Stimulated activated CD8-positive, alpha-beta memory T cell treated with anti-CD3 and anti-CD28 coated beads, Interleukin-15, amount 100 ng/mL, for 48 hours (primary cell): ENCODE measurements around the gene AGPS.
A peak's percentile ranks its signal among the peaks of the same experiment; 100 is the strongest.
"Not testable (repeated sequence)": the region's sequence is repeated elsewhere in the genome, so short reads cannot be mapped to it uniquely, and the experiment has no call there.

ENCODE experiments used
- DNase-seq, 2 donors: peaks; one replicate each; pipeline ENCODE4 v3.0.0-alpha.2; 2020; ENCODE audit warnings: low read depth in 2 of 2

Gene AGPS

DNA sequence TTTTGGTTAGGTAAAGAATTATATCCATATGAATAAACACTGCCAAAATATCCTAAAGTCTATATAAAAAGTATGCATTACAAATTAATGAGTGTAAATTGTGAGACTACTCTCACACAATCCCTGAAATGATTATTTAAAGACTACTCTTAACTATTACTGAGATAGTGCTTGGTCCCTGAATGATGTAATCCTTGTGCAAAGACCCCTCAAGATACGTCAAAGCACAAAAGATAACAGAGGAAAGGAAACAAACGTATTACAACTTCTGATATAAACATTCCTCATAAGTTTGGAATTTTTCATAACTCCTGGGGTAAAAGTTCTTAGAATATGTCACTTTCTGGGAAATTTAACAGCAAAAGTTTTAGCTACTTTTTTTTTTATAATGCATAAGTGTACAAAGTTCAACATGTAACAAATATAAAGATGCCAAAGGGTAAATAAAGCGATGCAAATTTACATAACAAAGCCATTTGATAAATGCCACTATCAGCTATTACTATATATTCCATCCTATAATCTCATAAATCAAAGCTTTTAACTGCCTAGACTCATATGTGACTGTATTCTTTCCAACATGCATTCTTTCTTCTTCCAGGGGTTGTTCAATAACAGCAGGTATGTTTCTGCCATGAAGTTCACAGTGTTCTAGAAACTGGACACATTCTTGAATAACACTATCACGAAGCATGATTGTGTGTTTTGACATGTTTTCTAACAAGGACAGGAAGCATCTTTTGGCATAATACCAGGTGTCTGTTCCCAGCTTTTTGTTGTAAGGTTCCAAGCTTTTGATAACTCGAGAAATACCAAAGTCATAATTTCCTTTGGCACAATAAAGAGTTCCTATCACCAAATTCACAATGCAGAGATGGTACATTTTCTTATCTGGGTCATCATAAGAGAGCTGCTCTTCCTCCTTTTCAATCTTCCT, 158.0 kb downstream of the AGPS start:
- no peak for DNase-seq

DNA sequence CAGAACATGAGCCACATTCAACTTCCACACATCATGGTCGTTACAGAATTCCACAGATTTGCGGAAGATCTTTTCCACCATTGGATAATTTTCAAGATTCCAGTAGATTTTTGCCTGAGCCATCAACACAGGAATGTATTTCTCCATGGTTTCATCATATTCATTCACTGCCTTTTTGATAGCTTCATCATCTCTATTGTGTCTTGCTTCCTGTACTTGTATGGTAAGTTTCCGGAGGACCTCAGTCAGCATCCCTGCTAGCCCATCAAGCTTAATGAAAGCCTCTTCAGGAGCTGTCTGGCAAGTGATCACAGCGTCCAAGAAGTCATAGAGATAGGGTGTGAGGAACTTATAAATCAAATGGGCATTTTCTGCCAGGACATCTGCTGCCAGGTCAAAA, 158.8 kb downstream of the AGPS start:
- not testable (repeated sequence) for DNase-seq

DNA sequence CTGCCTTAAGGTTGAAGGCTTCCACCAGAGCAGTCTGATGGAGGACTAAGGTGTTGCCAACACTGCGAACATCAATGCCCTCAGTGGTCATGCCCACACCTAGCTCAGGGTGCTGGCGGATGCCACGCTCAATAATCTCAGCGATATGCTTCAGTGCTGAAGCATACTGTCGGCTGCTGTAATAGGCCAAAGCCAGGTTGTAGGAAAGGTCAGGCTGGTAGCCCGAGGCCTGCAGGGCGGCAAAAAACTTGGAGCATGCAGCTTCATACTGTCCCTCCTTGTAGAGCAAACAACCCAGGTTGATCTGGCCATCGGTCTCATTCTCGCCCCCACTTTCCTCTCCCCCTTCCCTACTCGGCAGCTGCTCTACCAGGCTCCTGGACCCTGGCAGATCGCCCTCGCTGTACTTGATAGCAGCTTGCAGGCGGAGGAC, 159.4 kb downstream of the AGPS start:
- no peak for DNase-seq

DNA sequence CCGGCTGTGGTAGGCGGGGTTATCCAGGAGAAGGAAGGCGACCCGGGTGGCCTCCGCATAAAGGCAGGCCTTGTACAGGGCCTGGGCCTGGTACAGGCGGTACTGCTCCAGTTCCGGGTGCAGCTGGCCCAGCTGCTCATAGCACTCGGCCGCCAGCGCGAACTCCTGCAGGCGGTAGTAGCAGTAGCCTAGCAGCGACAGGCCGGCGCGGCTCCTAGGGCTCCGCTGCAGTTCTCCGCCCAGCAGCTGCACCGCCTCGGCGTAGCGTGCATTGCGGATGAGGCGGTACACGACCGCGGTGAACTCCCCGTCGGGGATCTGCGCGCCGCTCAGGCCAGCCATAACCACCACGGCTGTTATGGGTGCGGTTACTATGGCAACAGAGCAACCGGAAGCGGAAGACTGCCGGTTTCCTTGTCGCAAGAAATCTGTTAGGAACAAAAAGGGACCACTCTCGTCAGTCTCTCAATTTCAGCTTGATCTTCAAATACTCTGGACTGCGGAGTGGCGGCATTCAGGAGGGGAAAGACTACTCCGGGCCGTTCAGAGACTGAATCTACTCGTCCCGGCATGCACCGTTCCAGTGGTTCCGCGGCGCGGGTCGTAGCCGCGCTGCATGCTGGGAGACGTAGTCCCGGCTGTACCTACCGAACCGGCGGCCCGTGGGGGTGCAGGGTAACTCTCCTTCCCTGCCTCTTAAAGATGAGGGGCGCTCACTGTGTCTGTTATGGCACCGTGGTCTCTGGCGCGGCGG, 160.0 kb downstream of the AGPS start:
- DNase-seq = peak; percentile 80 to 82

DNA sequence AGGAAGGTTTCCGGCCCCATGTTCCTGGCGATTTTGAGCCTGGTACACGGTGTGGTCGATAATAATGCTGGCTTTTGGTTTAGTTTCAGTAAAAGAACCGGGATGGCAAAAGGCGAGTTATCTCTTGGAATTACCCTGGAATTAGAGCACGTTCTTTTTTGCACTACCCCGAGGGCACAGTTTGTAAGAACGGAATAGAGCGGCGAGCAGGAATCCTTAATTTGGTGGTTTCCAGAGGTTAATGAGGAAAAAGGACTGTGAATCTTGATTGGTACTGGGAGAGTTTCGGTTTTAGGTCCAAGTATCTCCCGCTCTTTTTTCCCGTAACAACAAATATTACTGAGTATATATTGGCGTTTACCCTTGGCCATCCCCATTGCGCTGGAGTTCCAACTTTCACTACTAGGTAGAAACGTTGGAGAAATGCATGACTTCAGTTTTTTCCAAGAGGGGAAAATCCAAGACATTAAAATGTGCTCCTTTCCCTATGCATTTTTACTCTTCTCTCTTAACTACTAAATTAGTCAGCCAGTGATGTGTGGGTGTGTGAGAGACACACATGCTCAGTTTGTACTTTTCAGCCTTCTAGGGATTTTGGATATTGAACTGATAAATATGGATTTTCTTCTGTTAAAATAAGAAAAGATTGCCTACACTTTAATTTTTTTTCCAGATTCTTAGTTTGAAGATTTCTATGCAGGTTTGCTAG, 160.8 kb downstream of the AGPS start:
- no peak for DNase-seq

DNA sequence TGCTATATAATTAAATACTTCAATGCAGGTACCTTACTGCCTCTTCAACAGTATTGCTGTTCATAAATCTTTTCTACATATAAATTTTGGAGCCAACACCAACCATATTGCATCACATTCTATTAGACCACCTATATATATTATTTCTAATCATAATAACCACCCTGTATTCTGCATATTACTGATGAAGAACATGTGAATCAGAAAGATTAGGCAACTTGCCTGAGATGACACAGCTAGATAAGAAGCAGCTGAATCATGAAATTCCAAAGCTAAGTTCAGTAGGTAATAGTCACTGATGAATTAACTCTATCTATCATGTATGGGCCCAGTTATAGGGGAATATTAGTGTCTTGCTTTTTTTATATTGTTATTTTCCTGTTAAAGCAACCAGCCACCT, 161.8 kb downstream of the AGPS start:
- DNase-seq = no peak

DNA sequence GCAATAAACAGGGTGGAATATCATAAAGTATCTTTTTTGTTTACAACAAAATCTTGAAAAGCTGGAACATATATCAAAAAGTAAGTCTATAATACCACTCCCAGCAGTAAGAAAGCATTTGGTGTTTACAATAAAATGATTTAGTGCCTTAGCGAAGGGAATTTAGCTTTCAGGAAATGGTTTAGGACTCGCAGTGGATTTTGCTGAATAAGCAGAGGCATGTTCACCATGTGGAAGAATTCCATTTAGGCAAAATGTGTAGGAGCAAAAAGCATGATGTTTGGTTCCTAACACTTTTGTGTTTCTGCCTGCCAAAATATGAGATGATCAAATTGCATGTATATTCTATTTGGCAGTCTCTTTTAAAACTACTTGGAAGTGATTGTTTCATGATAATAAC, 163.6 kb downstream of the AGPS start:
- no peak for DNase-seq

DNA sequence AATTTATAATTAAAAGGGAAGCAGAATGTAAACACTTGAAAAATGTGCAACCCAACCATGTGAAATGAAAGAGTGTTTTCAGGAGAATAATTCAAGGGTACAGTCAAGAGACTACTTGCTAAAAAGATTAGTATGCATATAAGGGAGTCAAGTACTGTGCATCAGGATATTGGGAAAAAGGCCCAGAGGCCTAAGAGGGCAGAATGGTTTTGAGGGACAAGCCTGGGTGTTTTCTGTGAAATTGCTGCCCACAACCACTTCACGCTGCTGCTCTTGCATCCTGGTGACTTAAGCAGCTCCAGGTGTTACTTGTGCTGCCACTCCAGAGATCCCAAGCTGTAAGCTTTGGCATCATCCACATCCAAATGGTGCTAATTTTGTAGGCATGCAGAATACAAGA, 165.2 kb downstream of the AGPS start:
- no peak for DNase-seq

DNA sequence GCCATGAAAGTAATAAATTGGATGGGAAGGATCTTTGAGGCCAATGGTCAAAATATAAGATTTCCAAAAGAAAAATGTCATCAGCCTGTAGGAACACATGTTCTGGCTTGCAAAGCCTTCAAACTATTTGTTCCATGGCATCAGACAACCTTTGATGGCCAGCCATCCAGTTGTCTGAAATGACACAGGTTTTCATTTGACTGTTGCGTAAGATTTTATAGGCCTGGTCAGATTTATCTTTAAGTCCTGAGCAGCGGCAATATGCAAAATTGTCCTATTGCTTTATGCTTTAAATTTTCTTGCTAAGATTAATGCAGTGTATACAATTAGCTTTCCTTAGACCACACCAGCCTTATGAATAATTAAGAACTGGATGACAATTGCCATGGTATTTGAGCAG, 167.1 kb downstream of the AGPS start:
- no peak for DNase-seq

DNA sequence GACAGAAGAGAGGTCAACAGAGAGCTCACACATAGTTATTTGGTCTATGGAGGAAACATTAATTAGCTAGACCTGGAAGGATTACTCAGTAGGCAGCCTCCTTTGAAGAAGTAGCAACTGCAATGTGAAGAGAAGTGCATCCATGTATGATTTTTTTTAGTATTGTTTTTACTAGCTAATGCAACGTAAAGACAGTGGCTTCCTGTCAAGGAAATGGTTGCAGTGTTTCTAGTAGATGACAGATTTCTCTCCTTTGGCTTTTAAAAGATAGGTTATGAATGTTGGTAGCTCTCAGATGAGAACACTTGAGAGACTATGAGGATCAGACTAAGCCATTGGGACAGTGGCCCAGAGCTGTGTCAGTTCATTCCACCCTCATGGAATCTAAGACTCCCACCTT, 175.8 kb downstream of the AGPS start:
- DNase-seq = no peak

DNA sequence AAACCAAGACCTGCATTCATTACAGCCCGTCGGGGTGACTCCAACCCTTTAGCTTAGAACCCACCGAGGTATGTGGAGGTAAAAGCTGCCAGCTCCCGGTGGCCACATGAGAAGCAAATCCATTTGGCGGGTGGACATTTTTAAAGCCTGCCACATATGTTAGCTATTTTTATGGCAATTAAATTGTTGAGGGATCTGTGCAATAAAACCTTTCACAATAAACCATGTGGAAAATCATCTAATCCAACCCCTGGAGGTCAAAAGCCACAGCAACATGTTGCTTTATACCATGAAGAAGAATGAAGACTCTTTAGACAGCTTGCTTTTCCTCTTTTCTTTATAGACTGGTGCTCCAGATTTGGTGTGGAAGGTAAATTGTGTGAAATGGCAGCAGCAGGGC, 176.3 kb downstream of the AGPS start:
- DNase-seq = no peak

DNA sequence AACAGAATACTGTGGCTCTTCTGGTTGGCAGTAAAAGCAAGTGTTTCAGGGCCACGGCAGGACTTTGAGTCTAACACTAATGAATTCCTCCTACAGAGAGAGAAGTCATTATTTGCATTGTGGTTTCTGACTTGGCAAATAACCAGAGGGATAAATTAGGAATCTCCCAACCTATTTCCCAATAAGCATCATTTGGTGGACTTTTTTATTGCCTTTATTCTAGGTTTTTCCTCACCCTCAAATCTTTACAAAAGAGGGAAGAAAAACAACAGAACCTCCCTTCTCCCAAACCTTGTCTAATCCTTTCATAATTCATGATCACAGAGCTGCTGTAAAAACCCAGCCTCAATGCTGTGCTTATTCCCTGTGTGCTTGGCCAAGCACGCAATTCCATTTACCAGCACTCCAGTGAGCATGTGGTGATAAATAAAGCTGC, 179.7 kb downstream of the AGPS start:
- DNase-seq = no peak

DNA sequence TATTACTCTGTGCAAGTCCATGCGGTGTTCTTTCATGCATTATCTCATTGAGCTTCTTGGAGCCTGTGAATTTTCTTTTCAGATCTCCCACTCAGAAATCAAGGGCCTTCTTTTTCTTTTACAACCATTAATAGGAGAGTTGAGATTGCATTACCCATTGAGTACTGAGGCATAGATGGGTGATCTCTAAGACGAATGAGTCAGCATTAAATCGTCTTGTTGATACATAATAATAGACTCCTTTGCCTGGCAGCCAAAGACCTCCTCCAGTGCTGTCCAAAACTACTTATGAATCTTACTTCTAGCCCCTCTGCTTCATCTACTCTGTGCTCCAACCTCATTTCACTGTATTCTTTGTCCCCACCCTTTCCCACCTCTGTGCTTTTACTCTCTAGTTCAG, 180.5 kb downstream of the AGPS start:
- no peak for DNase-seq

DNA sequence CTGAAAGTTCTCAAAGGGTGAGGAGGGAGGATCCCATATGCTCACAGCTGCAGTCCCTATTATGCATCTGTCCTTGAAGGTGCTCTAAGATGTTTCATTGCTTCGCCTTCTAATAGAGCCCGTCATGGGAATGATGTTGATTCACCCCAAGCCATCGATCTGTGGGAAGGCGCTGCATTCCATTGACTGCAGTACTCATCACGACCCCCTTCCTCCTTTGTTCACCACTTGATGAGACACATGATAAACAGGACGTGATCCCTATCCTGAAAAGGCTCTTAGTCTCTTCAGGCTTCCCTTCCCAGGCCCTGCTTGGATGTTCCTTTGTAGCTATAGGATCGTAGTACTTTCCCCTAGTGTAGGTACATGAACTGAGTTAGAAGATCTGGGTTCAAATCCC, 181.8 kb downstream of the AGPS start:
- no peak for DNase-seq

DNA sequence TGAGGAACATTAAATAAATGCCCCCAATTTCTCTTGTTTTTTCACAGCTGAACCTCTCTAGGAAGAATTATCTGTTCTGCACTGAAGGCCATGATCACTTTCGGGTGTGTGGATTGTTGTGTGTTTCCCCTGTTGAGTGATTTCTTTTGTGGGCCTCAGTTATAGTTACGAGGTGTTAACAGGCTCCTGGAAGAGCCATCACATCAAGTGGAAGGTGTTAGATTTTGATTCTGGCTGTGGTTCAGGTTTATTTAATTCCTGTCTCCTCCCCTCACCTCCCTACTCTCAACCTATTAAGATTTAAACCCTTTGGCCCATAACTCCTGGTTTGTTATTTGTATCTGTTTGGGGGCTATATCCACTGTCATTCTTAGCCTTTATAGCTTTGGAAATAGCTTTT, 182.8 kb downstream of the AGPS start:
- DNase-seq = no peak

DNA sequence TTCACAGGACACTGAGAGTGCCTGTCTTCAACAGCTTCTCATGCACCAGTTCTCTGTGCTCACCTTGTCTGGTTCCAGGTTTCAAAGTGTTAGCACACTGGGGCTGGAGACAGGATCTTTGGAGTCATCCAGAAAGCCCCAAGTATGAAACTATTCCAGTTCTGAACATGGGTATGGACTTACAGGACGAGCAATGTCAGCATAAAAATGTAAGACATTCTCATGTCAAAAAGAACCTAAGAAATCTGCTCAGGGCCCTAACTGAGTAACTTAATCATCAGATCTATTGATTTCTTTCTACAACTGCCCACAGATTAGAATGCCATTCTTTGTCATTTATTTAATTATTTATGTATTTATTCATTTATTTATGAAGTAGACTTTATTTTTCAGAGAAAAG, 184.5 kb downstream of the AGPS start:
- no peak for DNase-seq

DNA sequence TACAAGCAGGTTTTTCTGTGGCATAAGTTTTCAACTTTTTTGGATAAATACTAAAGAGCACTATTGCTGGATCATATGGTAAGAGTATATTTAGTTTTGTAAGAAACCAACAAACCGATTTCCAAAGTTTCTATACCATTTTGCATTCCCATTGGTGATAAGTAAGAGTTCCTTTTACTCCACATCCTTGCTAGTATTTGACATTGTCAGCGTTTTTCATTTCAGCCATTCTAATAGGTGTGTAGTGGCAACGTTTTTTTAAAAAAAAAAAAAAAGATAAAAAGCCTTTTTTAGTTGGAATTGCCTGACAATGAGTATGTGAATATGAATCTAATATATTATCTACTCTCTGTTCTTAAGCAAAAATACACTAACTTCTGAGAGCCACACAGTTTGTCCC, 185.9 kb downstream of the AGPS start:
- no peak for DNase-seq

DNA sequence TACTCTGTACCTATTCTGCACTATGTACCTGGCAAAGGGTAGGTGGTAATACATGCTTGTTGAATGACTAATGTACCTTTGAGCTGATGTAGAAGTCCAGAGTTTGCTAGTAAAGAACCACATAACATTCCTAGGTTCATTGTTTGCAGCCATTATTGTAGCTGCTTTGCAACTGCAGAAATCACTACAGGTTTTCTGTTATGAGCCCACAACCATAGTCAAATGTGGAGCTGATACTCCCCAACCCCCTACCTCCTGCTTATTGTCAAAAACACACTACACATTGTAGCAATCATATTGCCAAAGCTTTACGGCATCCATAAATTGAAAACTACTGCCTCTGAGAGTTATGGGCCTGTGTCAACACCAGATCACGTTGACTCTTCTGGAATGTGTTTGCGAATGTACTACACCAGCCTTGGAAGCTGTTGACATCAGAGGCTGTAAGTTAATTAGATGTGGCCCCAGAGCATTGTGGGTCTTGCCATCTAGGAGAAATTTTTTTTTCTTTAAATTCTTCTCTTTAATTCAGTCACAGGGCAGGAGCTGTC, 187.0 kb downstream of the AGPS start:
- DNase-seq = no peak

DNA sequence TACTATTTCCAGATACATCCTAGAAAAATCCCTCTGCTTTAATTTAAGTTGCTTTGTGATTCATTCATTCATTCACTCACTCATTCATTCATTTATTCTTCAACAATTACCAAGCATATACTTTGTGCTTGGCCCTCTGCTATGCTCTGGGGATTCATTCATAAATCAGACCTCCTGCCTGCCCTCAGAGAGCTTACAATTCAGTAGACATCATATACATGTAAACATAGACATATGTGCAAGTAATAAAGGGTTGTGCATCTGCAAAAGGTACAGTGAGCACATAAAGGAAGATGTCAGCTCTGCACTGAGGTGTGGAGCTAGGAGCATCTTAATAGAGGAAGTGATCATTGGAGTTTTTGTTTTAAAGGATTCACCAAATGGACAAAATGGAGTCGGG, 189.4 kb downstream of the AGPS start:
- DNase-seq = no peak

DNA sequence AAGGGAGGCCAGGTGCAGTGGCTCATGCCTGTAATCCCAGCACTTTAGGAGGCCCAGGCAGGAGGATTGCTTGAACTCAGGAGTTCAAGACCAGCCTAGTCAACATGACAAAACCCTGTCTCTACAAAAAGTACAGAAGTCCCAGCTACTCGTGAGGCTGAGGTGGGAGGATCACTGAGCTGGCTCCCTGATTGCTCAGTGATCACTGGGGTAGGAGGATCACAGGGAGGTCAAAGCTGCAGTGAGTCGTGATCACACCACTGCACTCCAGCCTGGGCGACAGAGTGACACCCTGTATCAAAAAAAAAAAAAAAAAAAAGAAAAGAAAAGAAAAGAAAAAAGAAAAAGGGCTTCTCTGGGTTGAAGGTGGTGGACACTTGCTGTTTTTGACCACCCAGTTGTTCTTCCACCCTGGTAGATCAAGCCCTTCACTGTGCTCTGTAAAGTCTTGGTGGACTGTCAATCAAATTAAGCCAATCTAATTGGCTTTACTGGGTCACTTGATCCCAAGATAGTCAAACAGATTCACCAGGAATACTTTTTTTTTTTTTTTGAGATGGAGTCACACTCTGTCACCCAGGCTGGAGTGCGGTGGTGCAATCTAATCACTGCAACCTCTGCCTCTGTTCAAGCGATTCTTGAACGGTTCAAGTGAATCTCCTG, 191.6 kb downstream of the AGPS start:
- no peak for DNase-seq

DNA sequence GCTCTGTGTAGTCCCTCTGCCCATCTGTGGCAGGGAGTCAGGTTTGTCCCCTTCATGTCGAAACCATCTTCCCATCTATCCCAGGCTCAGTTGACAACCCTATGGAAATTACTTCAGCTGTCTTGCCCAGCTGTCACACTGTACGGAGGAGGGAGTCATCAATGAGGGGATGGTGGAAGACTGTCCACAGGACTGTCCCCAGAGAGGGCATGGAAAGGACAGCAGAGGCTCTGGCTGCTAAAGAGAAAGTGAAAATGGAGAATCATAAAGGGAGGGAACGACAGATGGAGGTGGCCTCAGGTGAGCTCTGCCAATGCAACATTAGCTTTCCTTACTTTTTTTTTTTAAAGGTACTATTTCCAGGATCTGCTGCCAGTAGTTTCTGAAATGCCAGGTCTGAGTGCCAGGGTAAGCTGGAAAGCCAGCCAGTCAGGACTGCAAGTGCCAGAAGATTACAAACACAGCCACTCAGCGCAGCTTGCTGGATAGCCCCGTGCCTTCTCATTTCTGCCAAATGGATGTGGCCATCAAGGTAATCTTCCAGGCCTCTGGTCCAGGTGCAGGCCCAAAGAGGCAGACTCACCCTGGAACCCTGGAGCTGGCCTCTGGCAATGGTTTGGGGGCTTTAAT, 192.8 kb downstream of the AGPS start:
- no peak for DNase-seq
